LNCAP (cell line): Measurements from ENCODE around the gene ADAMTSL3.

Source experiments
- TF ChIP-seq, protein P1 (sequence below): fragments of 450-650 bp; IDR thresholded peaks from 2 replicates; pipeline ENCODE4 v1.5.1; 2017; ENCODE audit warnings: mild to moderate bottlenecking

The ADAMTSL3 gene

DNA sequence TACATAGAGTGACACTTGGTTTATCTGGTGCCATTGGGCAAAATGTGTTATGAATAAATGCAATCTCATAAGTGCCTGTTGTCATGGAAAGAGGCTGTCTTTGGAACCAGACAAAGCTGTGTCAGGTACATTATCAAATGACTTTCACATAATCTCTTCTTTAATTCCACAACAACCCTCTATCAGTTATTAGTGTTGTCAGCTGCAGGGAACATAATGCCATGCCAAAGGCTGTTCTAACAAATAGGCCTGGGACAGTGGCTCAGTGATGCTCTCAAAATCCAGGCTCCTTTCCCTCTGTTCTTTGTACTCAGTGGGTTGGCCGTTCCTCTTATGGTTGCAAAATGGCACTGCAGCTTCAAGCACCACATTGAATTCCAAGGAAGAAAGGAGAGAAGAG, 91.8 kb downstream of the ADAMTSL3 start:
- TF ChIP-seq, protein P1, sequence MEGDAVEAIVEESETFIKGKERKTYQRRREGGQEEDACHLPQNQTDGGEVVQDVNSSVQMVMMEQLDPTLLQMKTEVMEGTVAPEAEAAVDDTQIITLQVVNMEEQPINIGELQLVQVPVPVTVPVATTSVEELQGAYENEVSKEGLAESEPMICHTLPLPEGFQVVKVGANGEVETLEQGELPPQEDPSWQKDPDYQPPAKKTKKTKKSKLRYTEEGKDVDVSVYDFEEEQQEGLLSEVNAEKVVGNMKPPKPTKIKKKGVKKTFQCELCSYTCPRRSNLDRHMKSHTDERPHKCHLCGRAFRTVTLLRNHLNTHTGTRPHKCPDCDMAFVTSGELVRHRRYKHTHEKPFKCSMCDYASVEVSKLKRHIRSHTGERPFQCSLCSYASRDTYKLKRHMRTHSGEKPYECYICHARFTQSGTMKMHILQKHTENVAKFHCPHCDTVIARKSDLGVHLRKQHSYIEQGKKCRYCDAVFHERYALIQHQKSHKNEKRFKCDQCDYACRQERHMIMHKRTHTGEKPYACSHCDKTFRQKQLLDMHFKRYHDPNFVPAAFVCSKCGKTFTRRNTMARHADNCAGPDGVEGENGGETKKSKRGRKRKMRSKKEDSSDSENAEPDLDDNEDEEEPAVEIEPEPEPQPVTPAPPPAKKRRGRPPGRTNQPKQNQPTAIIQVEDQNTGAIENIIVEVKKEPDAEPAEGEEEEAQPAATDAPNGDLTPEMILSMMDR = no peak

- TF ChIP-seq, protein P1 = no peak
These were observed 92.3 kb downstream of the ADAMTSL3 start for GRCh38 chr15:83746231-83746630.

DNA sequence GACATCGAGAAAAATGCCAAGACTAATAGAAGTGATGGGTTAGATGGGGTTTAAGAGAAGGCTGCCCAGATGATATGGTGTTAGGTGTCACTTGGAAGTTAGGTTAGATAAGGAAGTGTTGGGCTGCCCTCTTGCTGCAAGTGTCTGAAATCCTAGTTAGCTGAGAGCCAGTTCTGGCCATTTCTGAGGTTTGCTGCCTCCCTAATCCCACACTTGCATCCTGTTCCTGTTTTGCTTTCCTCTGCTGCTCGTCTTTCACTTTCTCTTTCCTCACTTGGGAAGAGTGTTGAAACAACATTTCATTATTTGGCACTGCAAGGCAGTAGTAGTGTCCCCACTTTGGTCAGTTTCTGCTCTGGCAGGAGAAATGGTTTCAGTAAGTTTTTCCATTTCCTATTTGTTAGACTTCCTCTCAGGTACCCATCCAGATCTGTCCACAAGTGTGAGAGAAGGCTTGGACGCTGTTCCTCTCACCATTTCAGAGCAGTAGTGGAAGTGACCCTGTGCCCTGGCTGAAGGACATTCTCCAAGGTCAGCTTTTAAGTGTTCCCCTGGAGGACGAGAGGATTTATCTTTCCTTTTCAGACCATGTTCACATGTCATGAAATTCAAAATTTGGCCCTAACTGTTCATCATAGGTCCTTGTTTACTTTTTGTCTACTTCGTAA, 93.3 kb downstream of the ADAMTSL3 start:
- TF ChIP-seq, protein P1 = peak; percentile 34; the same call in 1 of the 2 replicates

- TF ChIP-seq, protein P1 = no peak
These were observed 93.8 kb downstream of the ADAMTSL3 start for GRCh38 chr15:83747718-83748110.

GRCh38 chr15:83753872-83754493, 100.1 kb downstream of the ADAMTSL3 start:
- TF ChIP-seq, protein P1 = no peak

DNA sequence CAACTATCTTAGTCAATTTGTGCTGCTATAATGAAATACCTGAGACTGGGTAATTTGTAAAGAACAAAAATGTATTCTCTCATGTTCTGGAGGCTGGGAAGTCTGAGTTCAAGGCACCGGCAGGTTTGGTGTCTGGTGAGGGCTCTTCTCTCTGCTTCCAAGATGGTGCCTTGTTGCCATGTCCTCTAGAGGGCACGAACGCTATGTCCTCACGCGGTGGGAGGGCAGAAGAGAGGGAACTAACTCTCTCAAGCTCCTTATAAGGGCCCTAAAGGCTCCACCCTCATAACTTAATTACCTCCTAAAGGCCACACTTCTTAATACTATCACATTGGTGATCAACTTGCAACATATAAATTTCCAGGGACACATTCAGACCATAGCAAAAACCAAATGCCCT, 108.4 kb downstream of the ADAMTSL3 start:
- TF ChIP-seq, protein P1 = no peak; the same call in 1 of the 2 replicates

GRCh38 chr15:83764201-83764838, 110.4 kb downstream of the ADAMTSL3 start:
- TF ChIP-seq, protein P1 = no peak
